ENCODE measurements around the gene FAM43A.

FAM43A gene

GRCh38 chr3:194728986-194729385, 43.3 kb downstream of the FAM43A start:
- Histone ChIP-seq H3K79me2 (ENCODE audit: insufficient read depth, low read length) (no peaks in the 10 kb centered on the region), H2AFZ (ENCODE audit: low read length) (no peak overlapping the region), H3K4me3 (ENCODE audit: low read length, poor library complexity, severe bottlenecking) (no peak overlapping the region)

GRCh38 chr3:194730365-194730764, 44.7 kb downstream of the FAM43A start:
- H3K9me3 ChIP-seq (ENCODE audit: insufficient read depth, low read depth, low read length), result no peaks in the 10 kb centered on the region
- H3K36me3 ChIP-seq (ENCODE audit: insufficient read depth, low read length), result no peaks in the 10 kb centered on the region
- no peaks in the 10 kb centered on the region for H3K27me3 ChIP-seq (ENCODE audit: insufficient read depth, low read length, poor library complexity, severe bottlenecking)
- no peak overlapping the region for H2AFZ ChIP-seq (ENCODE audit: low read length)
- no peaks in the 10 kb centered on the region for H3F3A ChIP-seq (ENCODE audit: low read depth)
- no peaks in the 10 kb centered on the region for H3K4me1 ChIP-seq (ENCODE audit: insufficient read depth, low read length, poor library complexity, severe bottlenecking)
- TF ChIP-seq EZH2phosphoT487 (IDR thresholded peaks at IDR 0.05; ENCODE audit: borderline replicate concordance) (no peak), CTCF (conservative IDR thresholded peaks at IDR 0.05; ENCODE audit: low read length) (no peak)
- no peaks in the 10 kb centered on the region for H3K9me2 ChIP-seq (replicated peaks; ENCODE audit: low read depth, low read length)
- H3K4me3 ChIP-seq (ENCODE audit: low read length, poor library complexity, severe bottlenecking), result no peak overlapping the region
- H3K4me2 ChIP-seq (ENCODE audit: low read depth, low read length, poor library complexity, severe bottlenecking), result no peak overlapping the region
- no peaks in the 10 kb centered on the region for H4K20me1 ChIP-seq (ENCODE audit: insufficient read depth, low read length, poor library complexity, severe bottlenecking)
- H3K9ac ChIP-seq (ENCODE audit: low read depth, low read length, poor library complexity, severe bottlenecking), result no peak overlapping the region
- no peaks in the 10 kb centered on the region for H3K79me2 ChIP-seq (ENCODE audit: insufficient read depth, low read length)

More at GRCh38 chr3:194728986-194729385, 43.3 kb downstream of the FAM43A start:
- Histone ChIP-seq H3K4me1 (ENCODE audit: insufficient read depth, low read length, poor library complexity, severe bottlenecking) (no peaks in the 10 kb centered on the region), H3K9ac (ENCODE audit: low read depth, low read length, poor library complexity, severe bottlenecking) (no peak overlapping the region), H3K9me2 (replicated peaks; ENCODE audit: low read depth, low read length) (no peaks in the 10 kb centered on the region), H4K20me1 (ENCODE audit: insufficient read depth, low read length, poor library complexity, severe bottlenecking) (no peaks in the 10 kb centered on the region), H3K27me3 (ENCODE audit: insufficient read depth, low read length, poor library complexity, severe bottlenecking) (no peaks in the 10 kb centered on the region), H3F3A (ENCODE audit: low read depth) (no peaks in the 10 kb centered on the region), H3K36me3 (ENCODE audit: insufficient read depth, low read length) (no peaks in the 10 kb centered on the region), H3K9me3 (ENCODE audit: insufficient read depth, low read depth, low read length) (no peaks in the 10 kb centered on the region), H3K4me2 (ENCODE audit: low read depth, low read length, poor library complexity, severe bottlenecking) (no peak overlapping the region)
- TF ChIP-seq EZH2phosphoT487 (IDR thresholded peaks at IDR 0.05; ENCODE audit: borderline replicate concordance), result no peak
- TF ChIP-seq CTCF (conservative IDR thresholded peaks at IDR 0.05; ENCODE audit: low read length), result no peak

- no peak overlapping the region for H3K4me2 ChIP-seq (ENCODE audit: low read depth, low read length, poor library complexity, severe bottlenecking)
- no peaks in the 10 kb centered on the region for H3K36me3 ChIP-seq (ENCODE audit: insufficient read depth, low read length)
- H3K9ac ChIP-seq (ENCODE audit: low read depth, low read length, poor library complexity, severe bottlenecking), result no peak overlapping the region
- H3K27me3 ChIP-seq (ENCODE audit: insufficient read depth, low read length, poor library complexity, severe bottlenecking), result no peaks in the 10 kb centered on the region
- no peaks in the 10 kb centered on the region for H3K9me3 ChIP-seq (ENCODE audit: insufficient read depth, low read depth, low read length)
- no peak overlapping the region for H2AFZ ChIP-seq (ENCODE audit: low read length)
- H3K79me2 ChIP-seq (ENCODE audit: insufficient read depth, low read length), result no peaks in the 10 kb centered on the region
- H4K20me1 ChIP-seq (ENCODE audit: insufficient read depth, low read length, poor library complexity, severe bottlenecking), result no peaks in the 10 kb centered on the region
- H3F3A ChIP-seq (ENCODE audit: low read depth), result no peaks in the 10 kb centered on the region
- TF ChIP-seq CTCF (conservative IDR thresholded peaks at IDR 0.05; ENCODE audit: low read length) (no peak), EZH2phosphoT487 (IDR thresholded peaks at IDR 0.05; ENCODE audit: borderline replicate concordance) (no peak)
- no peaks in the 10 kb centered on the region for H3K4me1 ChIP-seq (ENCODE audit: insufficient read depth, low read length, poor library complexity, severe bottlenecking)
- H3K4me3 ChIP-seq (ENCODE audit: low read length, poor library complexity, severe bottlenecking), result no peak overlapping the region
- H3K9me2 ChIP-seq (replicated peaks; ENCODE audit: low read depth, low read length), result no peaks in the 10 kb centered on the region
Measured at GRCh38 chr3:194731506-194732073, 45.9 kb downstream of the FAM43A start.

All from Loucy (cell line).